ENCODE measurements around the gene CFAP20DC.

GRCh38 chr3:58874248-58874741, 175.5 kb downstream of the CFAP20DC start:
- TF ChIP-seq, protein P1, sequence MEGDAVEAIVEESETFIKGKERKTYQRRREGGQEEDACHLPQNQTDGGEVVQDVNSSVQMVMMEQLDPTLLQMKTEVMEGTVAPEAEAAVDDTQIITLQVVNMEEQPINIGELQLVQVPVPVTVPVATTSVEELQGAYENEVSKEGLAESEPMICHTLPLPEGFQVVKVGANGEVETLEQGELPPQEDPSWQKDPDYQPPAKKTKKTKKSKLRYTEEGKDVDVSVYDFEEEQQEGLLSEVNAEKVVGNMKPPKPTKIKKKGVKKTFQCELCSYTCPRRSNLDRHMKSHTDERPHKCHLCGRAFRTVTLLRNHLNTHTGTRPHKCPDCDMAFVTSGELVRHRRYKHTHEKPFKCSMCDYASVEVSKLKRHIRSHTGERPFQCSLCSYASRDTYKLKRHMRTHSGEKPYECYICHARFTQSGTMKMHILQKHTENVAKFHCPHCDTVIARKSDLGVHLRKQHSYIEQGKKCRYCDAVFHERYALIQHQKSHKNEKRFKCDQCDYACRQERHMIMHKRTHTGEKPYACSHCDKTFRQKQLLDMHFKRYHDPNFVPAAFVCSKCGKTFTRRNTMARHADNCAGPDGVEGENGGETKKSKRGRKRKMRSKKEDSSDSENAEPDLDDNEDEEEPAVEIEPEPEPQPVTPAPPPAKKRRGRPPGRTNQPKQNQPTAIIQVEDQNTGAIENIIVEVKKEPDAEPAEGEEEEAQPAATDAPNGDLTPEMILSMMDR (IDR thresholded peaks at IDR 0.05), result no peak
- TF ChIP-seq POLR2A (IDR thresholded peaks at IDR 0.05), result no peak
